IPS-18c (cell line): Measurements from ENCODE around the gene IL6R.

Experiments used
- H3K4me3 ChIP-seq: 2 replicates; pipeline ENCODE4 v1.7.0; 2013; ENCODE audit warnings: low read depth, mild to moderate bottlenecking, low read length, moderate library complexity; ENCODE audit not compliant: insufficient read depth
- H3K9me3 ChIP-seq: one replicate; pipeline ENCODE4 v1.6.1; 2013; ENCODE audit warnings: mild to moderate bottlenecking, low read length, moderate library complexity; ENCODE audit not compliant: control insufficient read depth, insufficient read depth

The IL6R gene

GRCh38 chr1:154435599-154436200, 30.6 kb downstream of the IL6R start:
- Histone ChIP-seq H3K4me3 (no peak overlapping the region), H3K9me3 (no peaks in the 10 kb centered on the region)

GRCh38 chr1:154436433-154436832, 31.3 kb downstream of the IL6R start:
- H3K4me3 ChIP-seq, result no peak overlapping the region
- H3K9me3 ChIP-seq, result no peaks in the 10 kb centered on the region

- Histone ChIP-seq H3K4me3 (no peak overlapping the region), H3K9me3 (no peaks in the 10 kb centered on the region)
These were observed 35.1 kb downstream of the IL6R start for GRCh38 chr1:154440036-154440804.

- no peaks in the 10 kb centered on the region for H3K9me3 ChIP-seq
- no peak overlapping the region for H3K4me3 ChIP-seq
These were observed 36.2 kb downstream of the IL6R start for GRCh38 chr1:154441241-154441888.

GRCh38 chr1:154442006-154442740, 37.0 kb downstream of the IL6R start:
- no peak overlapping the region for H3K4me3 ChIP-seq
- no peaks in the 10 kb centered on the region for H3K9me3 ChIP-seq

GRCh38 chr1:154443274-154444013, 38.3 kb downstream of the IL6R start:
- Histone ChIP-seq H3K4me3 (no peak overlapping the region), H3K9me3 (no peaks in the 10 kb centered on the region)

- no peaks in the 10 kb centered on the region for H3K9me3 ChIP-seq
- H3K4me3 ChIP-seq, result no peak overlapping the region
These were observed 39.9 kb downstream of the IL6R start for GRCh38 chr1:154445040-154445472.

GRCh38 chr1:154446292-154446691, 41.1 kb downstream of the IL6R start:
- no peak overlapping the region for H3K4me3 ChIP-seq
- H3K9me3 ChIP-seq, result no peaks in the 10 kb centered on the region

- no peaks in the 10 kb centered on the region for H3K9me3 ChIP-seq
- H3K4me3 ChIP-seq, result no peak overlapping the region
These were observed 41.6 kb downstream of the IL6R start for GRCh38 chr1:154446789-154447188.

- Histone ChIP-seq H3K4me3 (no peak overlapping the region), H3K9me3 (no peaks in the 10 kb centered on the region)
These were observed 43.2 kb downstream of the IL6R start for GRCh38 chr1:154448331-154448811.

- H3K4me3 ChIP-seq, result no peak overlapping the region
These were observed 48.0 kb downstream of the IL6R start for GRCh38 chr1:154453161-154453560.

GRCh38 chr1:154453574-154454352, 48.6 kb downstream of the IL6R start:
- H3K9me3 ChIP-seq, result no peaks in the 10 kb centered on the region
- no peak overlapping the region for H3K4me3 ChIP-seq

More at GRCh38 chr1:154453161-154453560, 48.0 kb downstream of the IL6R start:
- no peaks in the 10 kb centered on the region for H3K9me3 ChIP-seq

- H3K4me3 ChIP-seq, result no peak overlapping the region
- H3K9me3 ChIP-seq, result no peaks in the 10 kb centered on the region
These were observed 49.4 kb downstream of the IL6R start for GRCh38 chr1:154454386-154455120.

- no peaks in the 10 kb centered on the region for H3K9me3 ChIP-seq
- H3K4me3 ChIP-seq, result no peak overlapping the region
These were observed 51.5 kb downstream of the IL6R start for GRCh38 chr1:154456631-154457030.

- no peak overlapping the region for H3K4me3 ChIP-seq
- H3K9me3 ChIP-seq, result no peaks in the 10 kb centered on the region
These were observed 53.9 kb downstream of the IL6R start for GRCh38 chr1:154459080-154459479.
